ENCODE results near the gene TSPAN13. TPM values are rescaled to one million over a fixed set of nuclear protein-coding genes. Genes with fewer than 3 reads are reported as not detected.

Gene TSPAN13
- total and polyA plus RNA-seq, 4 experiments from 2014 or later: 0.11 to 0.42 TPM; not detected in 2

DNA sequence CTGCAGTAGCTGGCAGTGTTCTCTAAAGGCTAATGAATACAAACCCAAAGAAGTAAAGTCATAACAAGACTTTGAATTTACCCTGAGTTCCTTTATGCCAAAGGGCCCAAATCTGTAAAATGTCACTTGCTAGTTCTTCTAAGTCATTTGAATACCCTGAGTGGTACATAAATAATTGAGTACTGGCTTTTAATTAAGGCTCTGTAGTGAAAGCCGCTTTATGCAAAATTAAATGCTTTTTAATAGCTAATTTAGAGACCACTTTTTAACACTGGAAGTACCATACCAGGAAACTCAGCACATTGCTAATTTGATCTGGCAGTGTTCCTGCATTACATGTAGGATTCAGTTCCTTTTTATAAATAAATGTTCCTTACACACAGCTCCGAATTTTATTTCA, 24.0 kb upstream of the TSPAN13 start:
- peaks cover 0 to 7% (median 2%) of the 10 kb centered on the region in 4 donors for H3K4me1 Mint-ChIP-seq
- no peak for DNase-seq
- H3K27ac Mint-ChIP-seq: no peak overlapping the region
- peaks cover 0 to 5% of the 10 kb centered on the region in 2 donors for H3K36me3 Mint-ChIP-seq
- H3K4me3 ChIP-seq (ENCODE audit: low read length in 2 of 2): no peak overlapping the region
- H3K27me3 Mint-ChIP-seq: no peaks in the 10 kb centered on the region
- H3K4me3 Mint-ChIP-seq: no peak overlapping the region
- intact Hi-C loops (cut with micrococcal nuclease): no loop called here
- H3K27ac ChIP-seq (ENCODE audit: low read depth, low read length): no peak overlapping the region
- H3K4me1 ChIP-seq (ENCODE audit: insufficient read depth, low read length): no peaks in the 10 kb centered on the region
- H3K9me3 ChIP-seq (ENCODE audit: control insufficient read depth in 1 of 2, low read length in 2 of 2): no peaks in the 10 kb centered on the region
- no peaks in the 10 kb centered on the region for H3K9me3 Mint-ChIP-seq
- no peaks in the 10 kb centered on the region for H3K27me3 ChIP-seq (ENCODE audit: insufficient read depth, low read length)
- ChIA-PET CTCF (ENCODE audit: partially characterized antibody) (interaction anchor here (0.6 to 1.8 kb wide), 3 partner anchors 9 to 253 kb away, joined by 3 to 8 read pairs (median 3); no protein-coding TSS in a partner anchor), POLR2A (ENCODE audit: partially characterized antibody) (no interaction called here)
- no peaks in the 10 kb centered on the region for H3K36me3 ChIP-seq (ENCODE audit: insufficient read depth, low read length)

DNA sequence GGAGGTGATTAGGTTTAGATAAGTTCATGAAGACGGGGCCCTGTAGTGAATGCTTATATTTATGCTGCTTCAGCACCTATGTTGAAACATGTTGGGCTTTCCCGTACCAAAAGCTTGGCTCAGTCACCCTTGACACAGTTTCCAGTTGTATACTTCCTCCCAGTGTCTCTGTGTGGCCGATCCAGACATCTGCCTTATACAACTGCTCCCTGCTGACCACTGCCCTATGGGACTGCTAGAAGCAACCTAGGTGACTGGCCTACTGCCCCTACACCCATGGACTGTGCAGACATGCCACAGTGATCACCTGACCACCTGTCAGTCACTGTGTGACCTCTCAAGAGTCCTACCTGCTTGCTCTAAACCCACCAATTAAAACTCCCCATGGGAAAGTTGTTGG, 22.6 kb upstream of the TSPAN13 start:
- Mint-ChIP-seq H3K36me3 (peaks cover 0 to 5% of the 10 kb centered on the region in 2 donors), H3K4me1 (peaks cover 0 to 7% (median 3%) of the 10 kb centered on the region in 4 donors), H3K27me3 (no peaks in the 10 kb centered on the region), H3K27ac (no peak overlapping the region), H3K4me3 (no peak overlapping the region), H3K9me3 (no peaks in the 10 kb centered on the region)
- Histone ChIP-seq H3K27me3 (ENCODE audit: insufficient read depth, low read length) (no peaks in the 10 kb centered on the region), H3K9me3 (ENCODE audit: control insufficient read depth in 1 of 2, low read length in 2 of 2) (no peaks in the 10 kb centered on the region), H3K36me3 (ENCODE audit: insufficient read depth, low read length) (no peaks in the 10 kb centered on the region), H3K27ac (ENCODE audit: low read depth, low read length) (no peak overlapping the region), H3K4me3 (ENCODE audit: low read length in 2 of 2) (no peak overlapping the region), H3K4me1 (ENCODE audit: insufficient read depth, low read length) (no peaks in the 10 kb centered on the region)
- no peak for DNase-seq
- intact Hi-C loops (cut with micrococcal nuclease): no loop called here
- ChIA-PET POLR2A (ENCODE audit: partially characterized antibody) (no interaction called here), CTCF (ENCODE audit: partially characterized antibody) (no interaction called here)

DNA sequence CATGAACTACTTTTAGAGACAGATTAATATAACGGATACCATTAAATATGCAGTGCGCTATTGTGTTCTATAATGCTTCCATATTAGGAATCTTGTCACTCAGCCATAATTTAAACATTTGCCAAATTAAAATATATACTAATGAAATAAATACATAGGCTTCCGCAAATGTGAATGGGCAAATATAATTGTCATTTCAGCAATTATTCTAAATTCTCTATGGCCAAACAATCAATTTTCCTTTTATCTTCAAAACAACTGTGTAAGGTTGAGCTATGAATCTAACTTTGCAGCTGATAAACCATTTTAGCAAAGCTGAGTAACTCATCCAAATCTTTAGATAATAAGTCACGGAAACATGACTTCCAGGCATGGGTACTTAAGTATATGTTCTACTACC, 20.7 kb upstream of the TSPAN13 start:
- Mint-ChIP-seq H3K36me3 (peaks cover 0 to 5% of the 10 kb centered on the region in 2 donors), H3K27ac (no peak overlapping the region), H3K4me3 (no peak overlapping the region), H3K4me1 (peaks cover 0 to 7% (median 3%) of the 10 kb centered on the region in 4 donors), H3K27me3 (no peaks in the 10 kb centered on the region), H3K9me3 (no peaks in the 10 kb centered on the region)
- H3K9me3 ChIP-seq (ENCODE audit: control insufficient read depth in 1 of 2, low read length in 2 of 2): no peaks in the 10 kb centered on the region
- no peaks in the 10 kb centered on the region for H3K4me1 ChIP-seq (ENCODE audit: insufficient read depth, low read length)
- POLR2A ChIA-PET (ENCODE audit: partially characterized antibody): no interaction called here
- intact Hi-C loops (cut with micrococcal nuclease): no loop called here
- DNase-seq: no peak
- H3K27me3 ChIP-seq (ENCODE audit: insufficient read depth, low read length): no peaks in the 10 kb centered on the region
- CTCF ChIA-PET (ENCODE audit: partially characterized antibody): no interaction called here
- H3K4me3 ChIP-seq (ENCODE audit: low read length in 2 of 2): no peak overlapping the region
- H3K27ac ChIP-seq (ENCODE audit: low read depth, low read length): no peak overlapping the region
- no peaks in the 10 kb centered on the region for H3K36me3 ChIP-seq (ENCODE audit: insufficient read depth, low read length)

DNA sequence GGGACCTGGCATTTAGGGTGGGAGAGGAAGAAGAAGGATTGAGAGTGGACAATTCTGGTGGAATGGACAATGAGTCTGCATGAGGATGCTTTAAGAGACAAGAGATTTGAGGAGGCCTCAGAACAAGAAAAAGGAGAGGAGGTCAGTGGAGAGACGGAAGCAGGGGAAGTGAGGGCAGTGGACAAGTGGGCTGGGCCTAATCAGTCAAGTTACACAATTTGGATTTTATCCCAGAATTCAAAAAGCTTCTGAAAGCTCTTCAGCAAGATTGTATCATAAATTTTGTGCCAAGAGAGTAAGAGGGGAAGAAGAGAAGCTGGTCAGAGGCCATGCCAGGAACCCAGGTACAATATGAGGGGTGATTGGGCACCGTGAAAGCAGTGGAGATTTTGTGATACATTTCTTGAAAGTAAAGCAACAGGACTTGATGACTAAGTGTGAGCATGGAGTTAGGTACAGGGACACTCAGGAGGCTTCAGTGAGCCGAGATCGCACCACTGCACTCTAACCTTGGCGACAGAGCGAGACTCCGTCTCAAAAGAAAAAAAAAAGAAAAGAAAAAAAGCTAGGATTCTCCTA, 19.3 kb upstream of the TSPAN13 start:
- Histone ChIP-seq H3K4me1 (ENCODE audit: insufficient read depth, low read length) (no peaks in the 10 kb centered on the region), H3K9me3 (ENCODE audit: control insufficient read depth in 1 of 2, low read length in 2 of 2) (no peaks in the 10 kb centered on the region), H3K27me3 (ENCODE audit: insufficient read depth, low read length) (no peaks in the 10 kb centered on the region), H3K4me3 (ENCODE audit: low read length in 2 of 2) (no peak overlapping the region), H3K36me3 (ENCODE audit: insufficient read depth, low read length) (no peaks in the 10 kb centered on the region), H3K27ac (ENCODE audit: low read depth, low read length) (no peak overlapping the region)
- ChIA-PET POLR2A (ENCODE audit: partially characterized antibody) (no interaction called here), CTCF (ENCODE audit: partially characterized antibody) (no interaction called here)
- no peak for DNase-seq
- intact Hi-C loops (cut with micrococcal nuclease): no loop called here
- no peaks in the 10 kb centered on the region for H3K36me3 Mint-ChIP-seq
- peak overlapping the region in 4 of 8 donors; percentile 3 to 30 (median 12) for H3K4me3 Mint-ChIP-seq
- H3K27ac Mint-ChIP-seq: peak overlapping the region in 1 of 7 donors; percentile 88
- no peaks in the 10 kb centered on the region for H3K27me3 Mint-ChIP-seq
- H3K9me3 Mint-ChIP-seq: no peaks in the 10 kb centered on the region
- H3K4me1 Mint-ChIP-seq: peaks cover 0 to 7% (median 3%) of the 10 kb centered on the region in 4 donors

DNA sequence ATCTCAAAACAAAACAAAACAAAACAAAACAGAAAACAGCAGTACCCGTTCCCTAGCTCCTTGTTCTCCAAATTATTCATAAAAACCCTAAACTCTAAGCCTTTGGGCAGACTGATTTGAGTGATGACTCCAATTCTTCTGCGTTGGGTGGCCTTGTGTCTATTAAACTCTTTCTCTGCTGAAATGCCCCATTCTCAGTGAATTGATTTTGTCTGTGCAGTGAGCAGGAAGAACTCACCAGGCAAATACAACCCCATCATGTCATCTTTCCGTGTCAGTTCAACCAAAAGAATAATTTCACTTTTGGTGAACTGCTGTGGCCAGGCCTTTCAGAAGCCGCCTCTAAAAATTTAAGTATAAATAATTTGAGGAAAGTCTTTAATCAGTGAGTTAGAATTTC, 18.5 kb upstream of the TSPAN13 start:
- Histone ChIP-seq H3K36me3 (ENCODE audit: insufficient read depth, low read length) (no peaks in the 10 kb centered on the region), H3K4me3 (ENCODE audit: low read length in 2 of 2) (no peak overlapping the region), H3K9me3 (ENCODE audit: control insufficient read depth in 1 of 2, low read length in 2 of 2) (no peaks in the 10 kb centered on the region), H3K27me3 (ENCODE audit: insufficient read depth, low read length) (no peaks in the 10 kb centered on the region), H3K4me1 (ENCODE audit: insufficient read depth, low read length) (no peaks in the 10 kb centered on the region), H3K27ac (ENCODE audit: low read depth, low read length) (no peak overlapping the region)
- Mint-ChIP-seq H3K4me1 (peaks cover 0 to 7% (median 3%) of the 10 kb centered on the region in 4 donors), H3K27ac (peak overlapping the region in 1 of 7 donors; percentile 15), H3K4me3 (peak overlapping the region in 5 of 8 donors; percentile 44 to 54 (median 49)), H3K27me3 (no peaks in the 10 kb centered on the region), H3K9me3 (no peaks in the 10 kb centered on the region), H3K36me3 (no peaks in the 10 kb centered on the region)
- ChIA-PET POLR2A (ENCODE audit: partially characterized antibody) (no interaction called here), CTCF (ENCODE audit: partially characterized antibody) (no interaction called here)
- intact Hi-C loops (cut with micrococcal nuclease): no loop called here
- no peak for DNase-seq

DNA sequence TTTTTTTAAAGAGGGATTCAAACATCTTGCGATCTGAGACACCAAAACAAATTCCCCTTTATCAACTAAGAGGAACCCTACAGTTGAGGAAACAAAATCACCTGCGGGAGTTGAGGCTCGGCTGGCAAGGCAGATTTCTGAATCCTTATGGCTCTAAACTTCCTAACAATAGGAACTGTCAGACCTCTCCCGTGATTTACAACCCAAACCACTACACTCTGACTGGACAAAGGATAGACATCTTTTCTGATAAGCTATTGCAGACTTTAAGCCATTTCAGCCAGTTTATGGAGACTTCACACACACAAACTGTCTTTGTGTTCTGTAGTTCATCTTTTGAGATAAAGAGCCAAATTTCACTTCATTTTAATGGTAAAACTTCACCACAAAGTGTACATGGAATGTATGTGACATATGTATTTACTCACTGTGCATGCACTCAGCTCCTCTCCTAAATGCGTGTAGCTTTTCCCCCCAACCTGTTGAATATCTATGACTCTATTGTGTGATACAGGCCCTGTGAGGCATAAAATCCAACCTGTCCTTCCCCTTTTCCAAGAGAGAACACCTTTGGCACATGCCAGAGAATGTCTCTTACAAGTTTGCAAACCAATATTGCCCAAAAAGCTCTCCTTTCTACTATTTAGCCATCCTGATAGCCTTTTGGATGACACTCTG, 15.4 kb upstream of the TSPAN13 start:
- POLR2A ChIA-PET (ENCODE audit: partially characterized antibody): no interaction called here
- H3K4me3 Mint-ChIP-seq: no peak overlapping the region
- Histone ChIP-seq H3K27ac (ENCODE audit: low read depth, low read length) (no peak overlapping the region), H3K36me3 (ENCODE audit: insufficient read depth, low read length) (no peaks in the 10 kb centered on the region), H3K4me1 (ENCODE audit: insufficient read depth, low read length) (no peaks in the 10 kb centered on the region), H3K9me3 (ENCODE audit: control insufficient read depth in 1 of 2, low read length in 2 of 2) (no peaks in the 10 kb centered on the region), H3K27me3 (ENCODE audit: insufficient read depth, low read length) (no peaks in the 10 kb centered on the region), H3K4me3 (ENCODE audit: low read length in 2 of 2) (no peak overlapping the region)
- peaks cover 0 to 7% (median 3%) of the 10 kb centered on the region in 4 donors for H3K4me1 Mint-ChIP-seq
- no peak for DNase-seq
- no peaks in the 10 kb centered on the region for H3K27me3 Mint-ChIP-seq
- no peaks in the 10 kb centered on the region for H3K36me3 Mint-ChIP-seq
- intact Hi-C loops (cut with micrococcal nuclease): no loop called here
- no peaks in the 10 kb centered on the region for H3K9me3 Mint-ChIP-seq
- CTCF ChIA-PET (ENCODE audit: partially characterized antibody): interaction anchor here (2.6 kb wide), 1 partner anchor 9 kb away, joined by 8 read pairs; no protein-coding TSS in a partner anchor
- no peak overlapping the region for H3K27ac Mint-ChIP-seq

DNA sequence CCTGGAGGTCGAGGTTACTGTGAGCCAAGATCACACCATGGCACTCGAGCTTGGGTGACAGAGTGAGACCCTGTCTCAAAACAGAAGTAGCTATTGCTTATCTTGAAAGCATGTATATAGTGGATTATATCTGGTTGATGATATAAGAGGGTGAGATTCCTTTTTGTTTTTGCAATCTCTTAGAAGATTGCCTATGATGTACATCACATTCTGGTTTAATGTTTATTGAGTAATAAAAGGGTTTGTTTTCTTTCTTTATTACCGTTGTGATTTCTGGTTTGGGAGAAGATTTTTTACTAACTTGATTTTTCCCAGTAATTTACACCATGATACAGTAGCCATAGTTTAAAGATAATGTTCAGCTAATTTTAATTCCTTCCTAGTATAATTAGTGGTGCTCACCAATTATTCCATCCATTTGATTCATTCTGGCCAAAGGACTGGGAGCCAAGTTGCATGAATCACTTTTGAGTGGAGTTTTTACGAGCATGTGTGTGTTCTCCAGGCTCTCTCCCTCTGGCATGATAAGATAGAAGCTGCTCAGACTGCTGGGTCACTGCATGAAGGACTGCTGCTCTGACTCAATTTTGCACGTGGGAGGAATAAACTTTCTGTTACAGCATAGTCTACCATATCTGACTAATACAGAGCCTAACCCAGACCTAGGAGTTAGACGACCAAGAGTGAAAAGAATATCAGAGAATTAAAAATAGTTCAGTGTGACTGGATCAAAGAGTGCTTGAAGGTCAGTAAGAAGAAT, 13.5 kb upstream of the TSPAN13 start:
- Mint-ChIP-seq H3K4me1 (no peaks in the 10 kb centered on the region), H3K9me3 (no peaks in the 10 kb centered on the region), H3K4me3 (no peak overlapping the region), H3K36me3 (no peaks in the 10 kb centered on the region), H3K27me3 (no peaks in the 10 kb centered on the region), H3K27ac (no peak overlapping the region)
- no peak overlapping the region for H3K4me3 ChIP-seq (ENCODE audit: low read length in 2 of 2)
- intact Hi-C loops (cut with micrococcal nuclease): no loop called here
- ChIA-PET POLR2A (ENCODE audit: partially characterized antibody) (no interaction called here), CTCF (ENCODE audit: partially characterized antibody) (interaction anchor here (2.6 kb wide), 1 partner anchor 11 kb away, joined by 8 read pairs; no protein-coding TSS in a partner anchor)
- H3K36me3 ChIP-seq (ENCODE audit: insufficient read depth, low read length): no peaks in the 10 kb centered on the region
- DNase-seq: no peak
- H3K9me3 ChIP-seq (ENCODE audit: control insufficient read depth in 1 of 2, low read length in 2 of 2): no peaks in the 10 kb centered on the region
- no peaks in the 10 kb centered on the region for H3K4me1 ChIP-seq (ENCODE audit: insufficient read depth, low read length)
- no peaks in the 10 kb centered on the region for H3K27me3 ChIP-seq (ENCODE audit: insufficient read depth, low read length)
- H3K27ac ChIP-seq (ENCODE audit: low read depth, low read length): no peak overlapping the region
